Progenitor cell of endocrine pancreas (in vitro differentiated cells): ENCODE results near the gene CNPY3. TPM values are rescaled to one million over a fixed set of nuclear protein-coding genes. Genes with fewer than 3 reads are reported as not detected.
A peak's percentile ranks its signal among the peaks of the same experiment; 100 is the strongest.
"Not testable (repeated sequence)": the region's sequence is repeated elsewhere in the genome, so short reads cannot be mapped to it uniquely, and the experiment has no call there.

Source experiments
- DNase-seq: peaks from one replicate; pipeline ENCODE4 v3.0.0; 2021; ENCODE audit warnings: low spot score; ENCODE audit not compliant: unreplicated experiment
- H3K27ac Mint-ChIP-seq: 2 replicates; pipeline ENCODE4 v1.8.0; 2021; ENCODE audit warnings: mild to moderate bottlenecking, moderate library complexity, mixed read lengths
- H3K27me3 Mint-ChIP-seq: 2 replicates; pipeline ENCODE4 v1.8.0; 2021; ENCODE audit warnings: mixed read lengths
- H3K36me3 Mint-ChIP-seq: 2 replicates; pipeline ENCODE4 v1.8.0; 2022; ENCODE audit warnings: mixed read lengths; ENCODE audit not compliant: insufficient read depth
- H3K4me1 Mint-ChIP-seq: 2 replicates; pipeline ENCODE4 v1.8.0; 2021; ENCODE audit warnings: low read depth, mixed read lengths
- H3K4me3 Mint-ChIP-seq: 2 replicates; pipeline ENCODE4 v1.8.0; 2021; ENCODE audit warnings: low read depth, mild to moderate bottlenecking, moderate library complexity, mixed read lengths
- H3K9me3 Mint-ChIP-seq: 2 replicates; pipeline ENCODE4 v1.8.0; 2021; ENCODE audit warnings: low read depth, mixed read lengths
- CTCF ChIP-seq: fragments of 200-600 bp; sonication (generic); IDR thresholded peaks from one replicate; pipeline ENCODE4 v1.5.0; 2021; ENCODE audit warnings: antibody characterized with exemption, mild to moderate bottlenecking; ENCODE audit not compliant: unreplicated experiment
- total RNA-seq: library from RNA; stranded (reverse); gene quantifications from 2 replicates; pipeline ENCODE4 v1.2.1, GENCODE V29; 2021

CNPY3 gene
- total RNA-seq, 1 donor from 2014 or later: 64.1 TPM

- TF ChIP-seq CTCF: no peak
- Mint-ChIP-seq H3K27ac (no peak overlapping the region), H3K4me1 (no peaks in the 10 kb centered on the region), H3K27me3 (no peaks in the 10 kb centered on the region), H3K4me3 (no peak overlapping the region), H3K36me3 (peaks cover 2% of the 10 kb centered on the region), H3K9me3 (no peaks in the 10 kb centered on the region)
- no peak for DNase-seq
Observed at GRCh38 chr6:42947950-42948349, 18.7 kb downstream of the CNPY3 start.

GRCh38 chr6:42952389-42952788 lies 23.1 kb downstream of the CNPY3 start:
- no peak for TF ChIP-seq CTCF
- Mint-ChIP-seq H3K9me3 (no peaks in the 10 kb centered on the region), H3K36me3 (peaks cover 1% of the 10 kb centered on the region), H3K27ac (no peak overlapping the region), H3K4me1 (no peaks in the 10 kb centered on the region), H3K27me3 (no peaks in the 10 kb centered on the region), H3K4me3 (no peak overlapping the region)
- DNase-seq: no peak

GRCh38 chr6:42954405-42954804 lies 25.1 kb downstream of the CNPY3 start:
- not testable (repeated sequence) for H3K4me3 Mint-ChIP-seq, H3K27me3 Mint-ChIP-seq, H3K36me3 Mint-ChIP-seq, H3K27ac Mint-ChIP-seq, H3K4me1 Mint-ChIP-seq, H3K9me3 Mint-ChIP-seq, DNase-seq

- Mint-ChIP-seq H3K9me3 (no peaks in the 10 kb centered on the region), H3K36me3 (peaks cover 4% of the 10 kb centered on the region), H3K27me3 (peaks cover 21% of the 10 kb centered on the region), H3K4me3 (no peak overlapping the region), H3K27ac (no peak overlapping the region), H3K4me1 (peaks cover 4% of the 10 kb centered on the region)
- no peak for DNase-seq
- no peak for TF ChIP-seq CTCF
Observed at GRCh38 chr6:42958125-42958524, 28.8 kb downstream of the CNPY3 start.

GRCh38 chr6:42959917-42960242 lies 30.6 kb downstream of the CNPY3 start:
- H3K27ac Mint-ChIP-seq: no peak overlapping the region
- no peaks in the 10 kb centered on the region for H3K9me3 Mint-ChIP-seq
- no peak for TF ChIP-seq CTCF
- H3K4me1 Mint-ChIP-seq: peaks cover 4% of the 10 kb centered on the region
- peak overlapping the region; percentile 80 for H3K4me3 Mint-ChIP-seq
- peaks cover 21% of the 10 kb centered on the region for H3K27me3 Mint-ChIP-seq
- peaks cover 4% of the 10 kb centered on the region for H3K36me3 Mint-ChIP-seq
- no peak for DNase-seq

- H3K27ac Mint-ChIP-seq: peak within 1 kb of the TSS; percentile 56
- H3K4me1 Mint-ChIP-seq: peaks cover 4% of the 10 kb centered on the region
- TF ChIP-seq CTCF: no peak
- peak; percentile 64 for DNase-seq
- H3K4me3 Mint-ChIP-seq: peak within 1 kb of the TSS; percentile 80
- H3K27me3 Mint-ChIP-seq: peaks cover 21% of the 10 kb centered on the region
- no peaks in the 10 kb centered on the region for H3K9me3 Mint-ChIP-seq
- peaks cover 4% of the 10 kb centered on the region for H3K36me3 Mint-ChIP-seq
Observed at GRCh38 chr6:42960243-42961019, 31.2 kb downstream of the CNPY3 start, which contains the start of gene GNMT. Gene GNMT (plus strand): TSS chr6:42960754. CDS start chr6:42960768, 14 bp downstream.
